HG03060 (cell line): ENCODE results near the gene MTPN.

Experiments
- ATAC-seq: cut with Tn5 transposase; IDR thresholded peaks from one replicate; pipeline ENCODE4 v1.9.1; 2021; ENCODE audit warnings: low read depth, moderate number of reproducible peaks; ENCODE audit not compliant: unreplicated experiment

The MTPN gene

DNA sequence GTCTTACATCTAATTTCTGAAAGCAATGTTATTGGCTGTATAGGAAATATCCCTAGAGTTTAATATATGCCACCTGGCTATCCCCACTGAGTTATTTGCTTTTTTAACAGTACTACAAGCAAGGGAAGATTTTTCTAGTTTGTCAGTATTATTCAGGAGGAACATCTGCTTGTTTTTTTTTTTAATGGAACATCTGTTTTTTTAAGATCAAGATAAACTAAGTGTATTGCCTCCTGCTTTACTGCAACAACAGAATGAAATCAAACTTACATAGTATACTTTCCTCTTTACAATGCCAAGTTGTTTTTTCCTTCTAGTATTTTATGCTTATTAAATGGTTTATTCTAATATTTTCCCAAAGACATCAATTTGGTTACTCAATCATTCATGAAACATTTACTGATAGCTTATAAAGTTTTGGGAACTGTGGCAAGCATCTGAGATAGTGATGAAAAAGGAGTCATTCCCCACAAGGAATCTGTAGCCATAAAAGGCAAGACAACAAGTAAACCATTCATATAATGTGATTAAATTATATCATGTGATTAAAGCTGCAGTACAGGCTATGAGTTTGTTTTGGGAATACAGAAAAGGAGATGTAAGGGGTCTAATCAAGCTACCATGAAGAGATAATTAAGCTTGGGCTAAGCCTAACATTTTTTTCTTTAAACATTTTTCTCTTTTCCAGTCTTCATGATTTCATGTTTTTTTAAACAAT, 17.4 kb downstream of the MTPN start:
- ATAC-seq = no peak

DNA sequence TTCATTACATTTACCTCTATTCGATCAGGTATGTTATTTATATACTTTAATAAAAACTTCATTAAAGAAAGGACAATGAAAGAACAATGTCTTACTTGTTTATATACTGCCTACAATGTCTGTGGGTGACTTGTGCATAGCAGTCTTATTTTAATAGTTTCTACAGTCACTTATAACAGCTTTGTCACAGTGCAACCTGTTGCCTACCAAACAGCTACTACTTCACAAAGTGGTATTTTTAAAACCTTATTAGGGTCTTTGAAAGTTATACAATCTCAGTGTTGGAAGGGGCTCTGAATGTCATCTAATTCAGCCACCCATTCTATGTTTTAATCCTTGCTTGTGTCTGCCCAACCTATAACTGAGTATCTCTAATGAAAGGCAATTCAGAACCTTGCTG, 19.0 kb downstream of the MTPN start:
- no peak for ATAC-seq

DNA sequence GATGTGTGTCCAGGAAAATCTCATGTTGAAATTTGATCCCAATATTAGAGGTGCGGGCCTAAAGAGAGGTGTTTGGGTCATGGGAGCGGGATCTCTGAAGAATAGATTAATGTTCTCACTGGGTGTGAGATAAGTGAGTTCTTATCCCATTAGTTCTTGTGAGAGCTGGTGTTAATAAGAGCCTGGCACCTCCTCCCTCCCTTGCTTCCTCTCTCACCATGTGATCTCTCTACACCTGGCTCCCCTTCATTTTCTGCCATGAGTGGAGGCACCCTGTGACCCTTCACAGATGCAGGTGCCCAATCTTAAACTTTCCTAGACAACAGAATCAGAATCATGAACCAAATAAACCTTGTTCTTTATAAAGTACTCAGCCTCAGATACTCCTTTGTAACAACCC, 19.5 kb downstream of the MTPN start:
- ATAC-seq = no peak

DNA sequence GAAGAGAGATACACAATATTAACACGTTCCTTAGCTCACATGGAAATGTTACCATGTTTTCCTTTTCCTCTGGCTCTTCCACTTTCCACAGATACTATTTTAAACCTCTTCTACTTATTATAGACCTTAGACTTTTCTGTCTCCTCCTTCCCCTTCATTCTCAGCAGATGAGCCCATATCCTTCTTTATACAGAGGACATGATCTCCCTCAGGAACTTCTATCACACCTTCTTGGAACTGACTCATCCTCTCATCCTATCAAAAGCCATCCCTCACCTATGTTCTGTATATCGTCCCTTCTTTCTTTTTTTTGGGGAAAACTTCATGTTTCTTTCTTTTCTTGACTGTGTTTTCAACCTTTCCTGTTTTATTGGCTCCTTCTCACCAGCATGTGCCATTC, 20.8 kb downstream of the MTPN start:
- ATAC-seq = no peak

DNA sequence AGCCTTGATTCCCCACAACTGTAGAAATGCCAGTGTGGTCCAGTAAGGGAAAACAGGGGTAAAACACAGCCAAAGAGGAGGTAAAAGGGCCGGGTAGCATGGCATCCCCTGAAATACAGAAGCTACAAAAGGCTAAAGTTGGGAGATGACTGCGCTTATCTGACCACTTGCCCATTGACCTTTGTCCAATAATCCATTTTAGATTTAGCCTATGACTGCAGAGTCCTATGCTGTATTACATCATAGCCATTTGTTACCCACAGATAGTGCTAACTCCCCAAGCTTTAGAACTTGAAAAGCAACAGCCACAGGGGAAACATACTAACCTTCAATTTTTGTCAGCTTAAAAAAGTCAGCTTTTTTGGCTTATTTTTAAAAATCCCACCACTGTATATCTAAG, 26.2 kb downstream of the MTPN start:
- no peak for ATAC-seq

DNA sequence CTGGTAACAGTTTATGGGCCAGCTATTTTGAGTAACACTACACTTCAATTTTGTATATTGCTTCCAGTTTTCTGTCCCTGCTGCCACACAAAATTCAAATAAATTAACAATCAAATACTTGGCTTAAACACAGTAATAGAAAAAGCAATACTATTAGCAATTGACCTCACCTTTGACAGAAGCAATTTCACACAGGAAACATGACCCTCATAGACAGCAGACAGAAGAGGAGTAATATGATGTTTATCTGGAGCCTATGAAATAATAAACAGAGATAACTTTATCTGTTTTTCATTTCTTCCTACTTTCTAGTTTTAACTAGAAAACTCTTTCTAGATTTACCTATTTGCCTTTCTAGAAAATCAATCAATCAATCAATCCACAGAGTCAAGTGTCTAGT, 26.7 kb downstream of the MTPN start:
- no peak for ATAC-seq

DNA sequence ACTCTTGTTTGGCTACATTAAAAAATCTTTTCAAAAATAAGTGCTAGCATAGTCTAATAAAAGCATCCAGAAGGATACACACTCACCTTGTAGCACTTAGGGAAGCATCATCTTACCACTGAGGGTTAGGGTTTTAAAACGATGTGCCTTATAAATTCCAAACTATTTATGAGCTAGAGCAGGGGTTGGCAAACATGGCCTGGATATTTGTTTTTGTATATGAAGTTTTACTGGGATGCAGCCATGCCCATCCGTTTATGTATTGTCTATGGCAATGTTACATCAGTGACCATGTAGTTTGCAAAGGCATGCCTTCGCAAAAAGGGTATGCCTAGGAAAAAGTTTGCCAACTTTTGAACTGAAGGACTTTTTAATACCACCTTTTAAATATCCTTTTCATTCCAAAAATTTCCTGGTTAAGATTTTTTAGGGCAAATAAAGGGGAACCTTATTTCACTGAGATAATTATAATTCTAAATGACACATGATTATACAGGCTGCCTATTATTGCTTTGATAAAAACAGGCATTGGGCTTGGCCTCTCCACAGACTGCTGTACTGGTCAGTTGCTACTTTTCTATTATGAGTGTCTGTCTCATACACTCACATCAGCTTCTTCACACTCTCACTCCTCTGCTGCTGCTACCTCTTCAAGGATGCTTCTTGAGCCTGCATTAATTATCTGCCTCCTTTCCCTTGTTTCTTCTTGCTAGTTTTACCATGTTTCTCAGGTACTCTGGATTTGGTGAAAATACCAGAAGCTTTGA, 30.7 kb downstream of the MTPN start:
- ATAC-seq = no peak

DNA sequence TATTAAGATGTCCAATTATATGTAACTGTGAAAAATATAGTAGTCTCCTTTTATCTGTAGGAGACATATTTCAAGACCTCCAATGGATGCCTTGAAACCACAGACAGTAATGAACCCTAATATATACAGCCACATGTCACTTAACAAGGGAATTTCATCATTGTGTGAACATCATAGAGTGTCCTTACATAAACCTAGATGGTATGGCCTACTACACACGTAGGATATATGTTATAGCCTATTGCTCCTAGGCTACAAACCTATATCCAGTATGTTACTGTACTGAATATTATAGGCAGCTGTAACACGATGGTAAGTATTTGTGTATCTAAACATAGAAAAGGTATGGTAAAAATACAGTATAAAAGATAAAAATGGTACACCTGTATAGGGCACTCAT, 32.4 kb downstream of the MTPN start:
- no peak for ATAC-seq

DNA sequence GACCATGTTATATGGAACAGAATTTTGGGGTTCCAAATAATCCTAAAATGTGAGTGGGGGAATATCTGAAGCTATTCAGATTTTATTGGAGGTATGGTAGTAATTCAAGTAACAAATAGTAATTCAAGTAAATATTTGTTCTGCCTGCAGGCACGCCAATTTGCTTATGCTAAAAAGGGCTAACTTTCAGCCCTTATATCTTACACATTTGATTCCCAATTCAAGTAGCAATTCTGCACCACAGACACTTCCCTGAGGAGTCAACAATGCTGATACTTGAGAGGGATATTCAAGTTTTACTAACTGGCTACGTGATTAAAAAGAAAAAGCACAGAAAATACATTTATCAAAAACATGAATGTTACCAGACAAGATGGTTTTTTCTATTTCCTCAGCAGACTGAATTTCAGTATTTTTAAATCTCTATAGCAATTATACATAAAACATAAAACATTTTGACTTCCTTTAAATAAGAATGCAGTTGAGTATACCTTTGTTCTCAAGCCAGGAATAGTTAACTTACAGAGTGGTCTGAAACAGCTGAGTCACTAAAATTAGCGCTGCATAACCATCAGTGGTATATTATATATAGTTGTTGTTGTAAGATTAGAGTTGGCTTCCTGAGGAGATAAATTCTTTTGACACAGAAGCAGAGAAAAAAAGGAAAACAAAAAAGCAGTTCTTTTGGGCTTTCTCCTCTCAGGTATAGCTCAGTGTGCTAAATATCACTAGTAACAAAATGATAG, 33.9 kb downstream of the MTPN start:
- no peak for ATAC-seq

DNA sequence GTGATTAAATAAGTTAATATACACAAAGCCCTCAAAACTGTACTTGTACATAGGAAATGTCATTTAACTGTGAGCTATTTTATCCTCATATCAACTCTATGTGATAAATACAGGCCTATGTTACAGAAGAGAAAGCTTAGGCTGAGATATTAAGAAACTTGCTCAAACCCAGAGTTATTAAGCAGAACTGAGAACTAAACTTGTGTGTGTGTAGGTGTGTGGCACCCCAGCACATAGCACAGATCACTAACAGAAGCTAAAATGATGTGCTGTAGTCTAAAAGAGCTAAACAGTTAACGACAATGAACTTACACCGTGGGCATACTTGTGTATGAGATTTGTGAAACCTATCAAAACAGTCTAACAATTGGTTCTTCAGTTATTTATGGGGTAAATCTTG, 34.5 kb downstream of the MTPN start:
- peak; percentile 61 for ATAC-seq

DNA sequence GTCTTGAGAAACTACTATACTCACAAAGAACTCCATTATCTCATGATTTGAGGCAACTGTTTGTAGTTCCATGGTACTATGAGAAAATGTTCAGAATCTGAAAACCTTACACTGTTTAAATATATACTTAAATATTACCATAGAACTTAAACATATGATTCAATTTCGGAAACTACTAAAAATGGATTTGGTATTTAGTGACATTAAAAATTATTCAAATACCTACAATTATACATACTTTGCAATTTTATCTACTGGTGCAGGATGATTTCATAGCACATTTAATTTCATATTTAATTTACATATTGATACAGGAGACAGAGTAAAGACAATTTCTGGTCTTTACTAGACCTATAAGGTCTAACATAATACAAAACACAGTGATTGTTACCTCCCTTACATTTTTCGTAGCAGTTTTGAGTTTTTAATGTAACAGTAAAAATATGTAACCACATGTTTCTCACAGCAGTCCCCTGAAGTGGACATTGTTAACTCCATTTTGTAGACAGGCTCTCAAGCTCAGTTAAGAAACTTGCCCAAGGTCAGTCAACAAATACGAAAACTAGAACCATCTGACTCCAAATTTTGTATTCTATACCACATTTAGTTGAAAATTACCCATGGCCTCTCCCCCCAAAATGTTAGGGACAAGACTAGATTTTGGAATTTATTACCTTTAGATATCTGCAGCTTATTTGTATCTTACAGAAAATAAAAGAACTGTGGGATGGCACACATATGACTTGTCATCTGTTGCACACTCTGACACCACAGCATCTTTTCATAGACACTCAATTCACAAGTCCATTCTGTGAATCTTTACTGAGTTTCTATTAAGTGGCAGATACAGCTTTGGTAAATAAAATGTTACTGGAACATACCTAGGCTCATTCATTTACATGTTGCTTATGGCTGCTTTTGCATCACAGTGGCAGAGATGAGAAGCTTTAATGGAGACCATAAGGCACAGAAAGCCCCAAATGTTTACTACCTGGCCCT, 36.8 kb downstream of the MTPN start:
- no peak for ATAC-seq

DNA sequence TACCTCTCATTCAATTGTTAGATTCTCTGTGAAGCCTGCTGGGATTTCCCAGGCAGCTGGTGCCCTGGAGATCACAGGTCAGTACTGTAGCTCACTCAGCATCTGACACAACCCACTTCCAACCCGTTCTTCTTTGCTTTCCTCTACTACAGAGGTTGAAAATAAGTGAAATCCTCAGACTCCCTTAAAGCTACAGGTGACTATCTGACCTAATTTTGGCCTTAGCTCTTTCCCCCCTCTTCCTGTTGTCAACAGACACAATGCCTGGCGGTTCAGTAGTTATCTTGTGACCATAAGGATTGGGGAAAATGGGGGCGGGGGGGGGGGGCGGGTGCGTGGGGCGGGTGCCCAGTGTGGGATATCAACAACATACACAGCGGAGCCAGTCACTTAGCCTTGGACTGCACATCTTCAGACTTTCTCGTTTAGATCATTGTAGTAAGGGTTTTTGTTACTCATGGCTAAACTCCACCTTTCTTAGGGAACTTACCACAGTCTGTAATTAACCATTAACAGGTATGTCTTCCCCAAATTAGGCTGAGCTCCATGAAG, 37.8 kb downstream of the MTPN start:
- ATAC-seq = no peak

DNA sequence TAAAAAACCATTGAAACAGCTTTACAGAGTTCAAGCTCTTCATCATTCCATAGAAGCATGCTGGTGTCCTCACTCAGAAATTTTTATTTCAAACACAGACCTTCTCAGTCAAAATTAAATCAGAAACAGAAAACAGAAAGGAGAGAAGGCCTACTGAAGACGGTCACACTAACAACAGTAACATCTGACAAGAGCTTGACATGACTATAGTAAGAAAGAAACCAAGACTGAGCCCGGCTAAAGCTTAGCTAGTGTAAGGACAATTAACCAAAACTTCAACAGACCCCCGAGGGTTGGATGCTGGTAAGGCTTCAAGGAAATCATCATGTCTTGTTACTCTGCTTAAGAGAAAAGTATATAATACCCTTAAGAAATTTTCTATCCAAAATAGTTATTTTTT, 38.6 kb downstream of the MTPN start:
- no peak for ATAC-seq

DNA sequence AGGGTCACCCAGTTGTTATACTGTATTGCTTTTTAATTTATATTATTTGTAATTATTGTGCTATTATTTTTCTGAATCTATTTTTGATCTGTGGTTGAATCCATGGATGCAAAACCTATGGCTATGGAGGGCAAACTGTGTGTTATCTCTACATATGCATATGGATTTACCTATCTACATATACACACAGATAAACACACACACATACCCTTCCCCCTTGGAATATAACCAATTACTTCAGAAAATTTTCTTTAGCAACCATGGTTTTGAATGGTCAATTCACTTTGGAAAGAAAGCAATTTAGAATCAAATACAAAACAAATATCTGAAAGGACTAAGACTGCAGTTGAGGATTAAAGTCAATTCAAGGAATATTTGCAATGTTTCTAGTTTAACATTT, 39.1 kb downstream of the MTPN start:
- no peak for ATAC-seq

DNA sequence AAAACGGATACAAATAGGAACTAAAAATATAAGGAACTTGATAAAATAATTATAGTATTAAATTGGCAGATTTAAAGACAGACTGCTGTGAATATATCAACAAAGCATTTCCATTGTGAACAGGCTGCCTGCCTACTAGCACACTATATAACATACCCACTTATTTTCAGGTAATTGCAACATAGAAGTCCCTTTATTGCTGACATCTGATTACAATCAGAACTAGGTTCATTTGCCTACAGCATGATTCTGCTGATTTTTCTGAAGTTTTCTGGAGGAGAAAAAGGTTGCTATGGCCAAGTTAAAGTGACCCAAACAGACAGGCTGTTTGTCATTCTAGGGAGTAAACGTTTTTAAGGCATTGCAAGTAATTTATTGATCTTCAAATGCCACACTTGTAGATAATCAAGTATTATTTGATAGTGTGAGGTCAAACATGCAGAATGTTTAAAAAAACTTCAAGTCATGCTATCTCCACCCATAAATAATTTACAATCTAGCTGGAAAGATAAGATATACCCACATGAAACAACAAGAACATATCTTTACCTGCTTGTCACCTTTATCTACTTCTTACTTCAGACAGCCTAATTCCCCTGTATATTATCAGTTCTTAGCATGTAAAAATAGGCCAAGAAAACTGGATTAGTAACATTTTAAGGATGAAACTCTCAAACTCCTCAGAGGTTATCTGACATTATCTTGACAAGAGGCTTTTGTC, 40.5 kb downstream of the MTPN start:
- ATAC-seq = no peak

DNA sequence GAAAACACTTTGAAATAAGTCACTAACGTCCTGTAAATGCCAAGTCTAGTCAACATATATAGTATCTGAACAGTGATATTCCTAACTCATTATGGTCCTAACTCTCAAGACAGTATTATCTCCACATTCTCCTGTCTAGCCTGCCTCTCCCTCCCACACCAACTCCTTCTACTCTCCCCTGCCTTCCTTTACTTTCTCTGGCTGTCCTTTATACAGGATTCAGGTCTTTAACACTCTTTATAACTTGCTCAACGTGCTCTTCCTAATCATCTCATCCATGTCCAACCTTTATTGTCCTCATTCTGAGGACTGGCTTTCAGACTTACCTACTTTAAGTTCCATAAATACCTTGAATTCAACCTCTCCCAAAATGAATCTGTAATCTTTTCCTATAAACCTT, 42.5 kb downstream of the MTPN start:
- ATAC-seq = no peak

DNA sequence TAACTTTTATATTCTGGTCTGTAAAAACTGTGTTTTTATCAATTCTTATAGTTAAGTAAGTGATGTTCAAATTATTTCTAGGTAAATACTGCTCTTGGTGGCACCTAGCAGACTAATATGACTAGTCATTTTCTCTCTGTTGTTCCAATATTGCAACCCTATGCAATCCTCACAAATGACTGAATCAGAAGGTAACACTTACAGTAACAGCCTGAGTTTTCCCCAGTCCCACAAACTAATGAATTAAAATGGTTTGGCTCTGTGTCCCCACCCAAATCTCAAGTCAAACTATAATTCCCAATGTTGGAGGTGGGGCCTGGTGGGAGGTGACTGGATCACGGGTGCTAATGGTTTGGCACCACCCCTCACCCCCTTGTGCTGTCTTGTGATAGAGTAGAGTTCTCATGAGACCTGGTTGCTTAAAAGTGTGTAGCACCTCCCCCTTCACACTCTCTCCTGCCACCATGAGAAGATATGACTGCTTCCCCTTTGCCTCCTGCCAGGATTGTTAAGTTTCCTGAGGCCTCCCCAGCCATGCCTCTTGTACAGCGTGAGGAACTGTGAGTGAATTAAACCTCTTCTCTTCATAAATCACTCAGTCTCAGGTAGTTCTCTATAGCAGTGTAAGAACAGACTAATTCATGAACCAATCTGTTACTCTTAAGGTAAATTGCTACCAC, 43.5 kb downstream of the MTPN start:
- no peak for ATAC-seq

DNA sequence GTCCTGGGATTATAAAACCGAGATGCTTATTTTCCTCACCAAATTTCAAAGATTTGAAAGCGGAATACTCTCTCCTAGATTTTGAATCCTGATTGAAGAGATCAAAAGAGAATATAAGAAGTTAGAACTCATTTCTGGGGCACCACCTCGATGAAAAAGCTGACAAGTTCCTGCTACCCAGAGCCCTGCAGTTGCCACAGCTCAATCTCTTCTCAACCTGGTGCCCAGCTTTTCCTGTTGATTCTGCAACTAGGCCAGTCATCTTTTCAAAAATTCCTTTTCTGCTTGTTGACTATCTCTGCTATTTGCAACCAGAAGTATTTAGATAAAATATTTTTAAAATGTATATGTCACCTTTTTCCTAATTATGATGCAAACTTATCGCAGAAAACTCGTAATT, 45.0 kb downstream of the MTPN start:
- ATAC-seq = no peak
